Measurements from ENCODE around the gene PRICKLE2.

Gene PRICKLE2

GRCh38 chr3:64203969-64204908, 21.0 kb downstream of the PRICKLE2 start:
- TF ChIP-seq GATA3 (IDR thresholded peaks at IDR 0.05; ENCODE audit: low read depth, low read length): no peak
- TF ChIP-seq GATA2 (IDR thresholded peaks at IDR 0.05; ENCODE audit: low read depth, low read length): no peak

- no peak for TF ChIP-seq GATA2 (IDR thresholded peaks at IDR 0.05; ENCODE audit: low read depth, low read length)
- TF ChIP-seq GATA3 (IDR thresholded peaks at IDR 0.05; ENCODE audit: low read depth, low read length): no peak
Measured at GRCh38 chr3:64203216-64203615, 22.1 kb downstream of the PRICKLE2 start.

- TF ChIP-seq GATA2 (IDR thresholded peaks at IDR 0.05; ENCODE audit: low read depth, low read length): no peak
- no peak for TF ChIP-seq GATA3 (IDR thresholded peaks at IDR 0.05; ENCODE audit: low read depth, low read length)
Measured at GRCh38 chr3:64199932-64200331, 25.3 kb downstream of the PRICKLE2 start.

- no peak for TF ChIP-seq GATA3 (IDR thresholded peaks at IDR 0.05; ENCODE audit: low read depth, low read length)
- TF ChIP-seq GATA2 (IDR thresholded peaks at IDR 0.05; ENCODE audit: low read depth, low read length): no peak
Measured at GRCh38 chr3:64196236-64196929, 28.9 kb downstream of the PRICKLE2 start.

GRCh38 chr3:64195789-64196188, 29.5 kb downstream of the PRICKLE2 start:
- no peak for TF ChIP-seq GATA3 (IDR thresholded peaks at IDR 0.05; ENCODE audit: low read depth, low read length)
- no peak for TF ChIP-seq GATA2 (IDR thresholded peaks at IDR 0.05; ENCODE audit: low read depth, low read length)

GRCh38 chr3:64191822-64192221, 33.4 kb downstream of the PRICKLE2 start:
- TF ChIP-seq GATA3 (IDR thresholded peaks at IDR 0.05; ENCODE audit: low read depth, low read length) (no peak), GATA2 (IDR thresholded peaks at IDR 0.05; ENCODE audit: low read depth, low read length) (no peak)

- TF ChIP-seq GATA2 (IDR thresholded peaks at IDR 0.05; ENCODE audit: low read depth, low read length) (no peak), GATA3 (IDR thresholded peaks at IDR 0.05; ENCODE audit: low read depth, low read length) (no peak)
Measured at GRCh38 chr3:64190517-64191515, 34.5 kb downstream of the PRICKLE2 start.

GRCh38 chr3:64188810-64189560, 36.3 kb downstream of the PRICKLE2 start:
- no peak for TF ChIP-seq GATA3 (IDR thresholded peaks at IDR 0.05; ENCODE audit: low read depth, low read length)
- no peak for TF ChIP-seq GATA2 (IDR thresholded peaks at IDR 0.05; ENCODE audit: low read depth, low read length)

GRCh38 chr3:64187065-64187959, 38.0 kb downstream of the PRICKLE2 start:
- TF ChIP-seq GATA2 (IDR thresholded peaks at IDR 0.05; ENCODE audit: low read depth, low read length) (no peak), GATA3 (IDR thresholded peaks at IDR 0.05; ENCODE audit: low read depth, low read length) (no peak)

GRCh38 chr3:64186667-64187064, 38.6 kb downstream of the PRICKLE2 start:
- TF ChIP-seq GATA2 (IDR thresholded peaks at IDR 0.05; ENCODE audit: low read depth, low read length) (no peak), GATA3 (IDR thresholded peaks at IDR 0.05; ENCODE audit: low read depth, low read length) (no peak)

GRCh38 chr3:64185436-64185835, 39.8 kb downstream of the PRICKLE2 start:
- no peak for TF ChIP-seq GATA2 (IDR thresholded peaks at IDR 0.05; ENCODE audit: low read depth, low read length)

GRCh38 chr3:64184621-64185020, 40.6 kb downstream of the PRICKLE2 start:
- TF ChIP-seq GATA2 (IDR thresholded peaks at IDR 0.05; ENCODE audit: low read depth, low read length): no peak
- no peak for TF ChIP-seq GATA3 (IDR thresholded peaks at IDR 0.05; ENCODE audit: low read depth, low read length)
